Duodenal mucosa (tissue), 2 donors: Measurements from ENCODE around the gene EVA1A.

ENCODE experiments used
- H3K27ac ChIP-seq: one replicate; pipeline ENCODE4 v1.7.0; 2013; ENCODE audit warnings: low read depth, low read length
- H3K27me3 ChIP-seq, 2 donors: one replicate each; pipeline ENCODE4 v1.7.0; 2013; ENCODE audit warnings: low read length in 2 of 2, control low read depth in 1 of 2; ENCODE audit not compliant: insufficient read depth in 2 of 2, control insufficient read depth in 1 of 2
- H3K36me3 ChIP-seq, 2 donors: one replicate each; pipeline ENCODE4 v1.7.0; 2013; ENCODE audit warnings: low read length in 2 of 2, control low read depth in 1 of 2; ENCODE audit not compliant: insufficient read depth in 2 of 2, control insufficient read depth in 1 of 2
- H3K4me1 ChIP-seq, 2 donors: one replicate each; pipeline ENCODE4 v1.7.0; 2013; ENCODE audit warnings: low read length in 2 of 2, control low read depth in 1 of 2; ENCODE audit not compliant: insufficient read depth in 2 of 2, control insufficient read depth in 1 of 2
- H3K4me3 ChIP-seq, 2 donors: one replicate each; pipeline ENCODE4 v1.7.0; 2013; ENCODE audit warnings: low read length in 2 of 2, low read depth in 1 of 2
- H3K9ac ChIP-seq, 2 donors: one replicate each; pipeline ENCODE4 v1.7.0; 2013; ENCODE audit warnings: low read length in 2 of 2, low read depth in 1 of 2
- H3K9me3 ChIP-seq, 2 donors: one replicate each; pipeline ENCODE4 v1.7.0; 2013; ENCODE audit warnings: low read length in 2 of 2, control low read depth in 1 of 2; ENCODE audit not compliant: control insufficient read depth in 1 of 2

The EVA1A gene

GRCh38 chr2:75571730-75572430 is 11.1 kb upstream of the EVA1A start:
- Histone ChIP-seq H3K27me3 (no peaks in the 10 kb centered on the region), H3K4me1 (peaks cover 0 to 6% of the 10 kb centered on the region in 2 donors), H3K9ac (no peak overlapping the region), H3K27ac (no peak overlapping the region), H3K36me3 (no peaks in the 10 kb centered on the region), H3K9me3 (no peaks in the 10 kb centered on the region), H3K4me3 (no peak overlapping the region)

GRCh38 chr2:75570948-75571729 is 10.4 kb upstream of the EVA1A start:
- peaks cover 0 to 6% of the 10 kb centered on the region in 2 donors for H3K4me1 ChIP-seq
- H3K9me3 ChIP-seq = no peaks in the 10 kb centered on the region
- H3K27ac ChIP-seq = peak overlapping the region; percentile 15

GRCh38 chr2:75570024-75570947 is 9.5 kb upstream of the EVA1A start:
- H3K27ac ChIP-seq = peak overlapping the region; percentile 15
- no peaks in the 10 kb centered on the region for H3K27me3 ChIP-seq
- no peak overlapping the region for H3K9ac ChIP-seq
- peaks cover 5 to 6% of the 10 kb centered on the region in 2 donors for H3K4me1 ChIP-seq
- no peaks in the 10 kb centered on the region for H3K36me3 ChIP-seq
- H3K9me3 ChIP-seq = no peaks in the 10 kb centered on the region
- no peak overlapping the region for H3K4me3 ChIP-seq

More at GRCh38 chr2:75570948-75571729, 10.4 kb upstream of the EVA1A start:
- Histone ChIP-seq H3K4me3 (no peak overlapping the region), H3K9ac (no peak overlapping the region), H3K36me3 (no peaks in the 10 kb centered on the region), H3K27me3 (no peaks in the 10 kb centered on the region)

- Histone ChIP-seq H3K9ac (no peak overlapping the region), H3K4me1 (peaks cover 5 to 6% of the 10 kb centered on the region in 2 donors), H3K27me3 (no peaks in the 10 kb centered on the region), H3K9me3 (no peaks in the 10 kb centered on the region), H3K4me3 (no peak overlapping the region), H3K27ac (no peak overlapping the region), H3K36me3 (no peaks in the 10 kb centered on the region)
Observed at GRCh38 chr2:75569546-75569945, 8.8 kb upstream of the EVA1A start.

GRCh38 chr2:75568174-75568573 is 7.4 kb upstream of the EVA1A start:
- Histone ChIP-seq H3K27me3 (no peaks in the 10 kb centered on the region), H3K9me3 (no peaks in the 10 kb centered on the region), H3K4me1 (peaks cover 5 to 6% of the 10 kb centered on the region in 2 donors), H3K4me3 (no peak overlapping the region), H3K9ac (no peak overlapping the region), H3K27ac (no peak overlapping the region), H3K36me3 (no peaks in the 10 kb centered on the region)

GRCh38 chr2:75565472-75566462 is 5.0 kb upstream of the EVA1A start:
- H3K27me3 ChIP-seq = no peaks in the 10 kb centered on the region
- H3K4me3 ChIP-seq = no peak overlapping the region
- no peaks in the 10 kb centered on the region for H3K9me3 ChIP-seq
- H3K9ac ChIP-seq = no peak overlapping the region
- H3K36me3 ChIP-seq = no peaks in the 10 kb centered on the region
- peaks cover 5 to 11% of the 10 kb centered on the region in 2 donors for H3K4me1 ChIP-seq
- H3K27ac ChIP-seq = no peak overlapping the region

GRCh38 chr2:75564713-75565359 is 4.1 kb upstream of the EVA1A start:
- Histone ChIP-seq H3K4me3 (no peak overlapping the region), H3K27ac (no peak overlapping the region), H3K4me1 (peaks cover 9 to 11% of the 10 kb centered on the region in 2 donors), H3K36me3 (no peaks in the 10 kb centered on the region), H3K27me3 (no peaks in the 10 kb centered on the region), H3K9ac (no peak overlapping the region), H3K9me3 (no peaks in the 10 kb centered on the region)

- Histone ChIP-seq H3K27me3 (no peaks in the 10 kb centered on the region), H3K4me3 (no peak overlapping the region), H3K9ac (no peak overlapping the region), H3K4me1 (peaks cover 11 to 12% of the 10 kb centered on the region in 2 donors), H3K36me3 (no peaks in the 10 kb centered on the region), H3K9me3 (no peaks in the 10 kb centered on the region), H3K27ac (no peak overlapping the region)
Observed at GRCh38 chr2:75564026-75564688, 3.4 kb upstream of the EVA1A start.
